Measurements from ENCODE around the gene SFTPB.
A peak's percentile ranks its signal among the peaks of the same experiment; 100 is the strongest.
"Not testable (repeated sequence)": the region's sequence is repeated elsewhere in the genome, so short reads cannot be mapped to it uniquely, and the experiment has no call there.

The SFTPB gene

DNA sequence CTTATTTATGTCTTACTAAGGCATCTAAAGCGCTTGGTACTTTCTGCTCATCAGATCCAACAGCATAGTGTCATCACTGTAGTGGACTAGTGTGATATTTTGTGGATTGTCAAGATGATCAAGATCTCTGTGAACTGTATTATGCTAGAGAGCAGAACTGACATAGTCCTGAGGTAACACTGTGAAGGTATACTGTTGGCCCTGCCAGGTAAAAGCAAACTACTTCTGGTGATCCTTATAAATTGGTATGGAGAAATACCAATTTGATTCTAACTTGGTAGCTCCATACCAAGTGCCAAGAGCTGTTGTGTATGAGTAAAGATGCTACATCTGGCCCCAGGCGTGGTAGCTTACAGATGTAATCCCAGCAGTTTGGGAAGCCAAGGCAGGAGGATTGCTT is 15.9 kb downstream of the SFTPB start:
- DNase-seq, result no peak

DNA sequence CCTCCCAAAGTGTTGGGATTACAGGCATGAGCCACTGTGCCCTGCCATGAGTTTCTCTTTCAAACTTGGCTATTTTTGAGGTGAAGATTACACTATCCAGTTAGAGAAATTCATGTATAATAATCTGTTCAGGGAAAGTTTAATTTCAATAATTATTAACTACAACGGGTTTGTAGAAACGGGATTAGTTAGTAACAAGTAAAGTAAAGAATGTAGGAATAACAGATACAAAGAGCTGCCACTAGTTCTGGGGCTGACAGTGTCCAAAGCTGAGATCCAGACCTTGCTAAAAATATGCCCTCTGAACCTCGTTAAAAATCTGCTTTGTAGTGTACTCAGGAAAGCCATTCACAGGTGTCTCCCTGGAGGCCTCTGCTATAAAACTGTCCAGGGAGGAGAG is 16.9 kb downstream of the SFTPB start:
- DNase-seq, result no peak

DNA sequence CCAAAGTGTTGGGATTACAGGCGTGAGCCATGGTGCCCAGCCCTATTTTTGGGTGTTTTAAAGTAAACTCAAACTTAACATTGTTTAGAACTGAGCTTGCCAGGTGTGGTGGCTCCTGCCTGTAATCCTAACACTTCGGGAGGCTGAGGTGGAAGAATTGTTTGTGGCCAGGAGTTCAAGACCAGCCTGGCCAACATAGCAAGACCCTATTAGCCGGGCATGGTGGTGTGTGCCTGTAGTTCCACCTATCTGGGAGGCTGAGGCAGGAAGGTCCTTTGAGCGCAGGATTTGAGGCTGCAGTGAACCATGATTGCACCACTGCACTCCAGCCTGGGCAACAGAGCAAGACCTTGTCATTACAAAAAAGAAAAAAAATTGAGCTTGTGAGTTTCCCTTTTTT is 17.5 kb downstream of the SFTPB start:
- DNase-seq, result no peak

DNA sequence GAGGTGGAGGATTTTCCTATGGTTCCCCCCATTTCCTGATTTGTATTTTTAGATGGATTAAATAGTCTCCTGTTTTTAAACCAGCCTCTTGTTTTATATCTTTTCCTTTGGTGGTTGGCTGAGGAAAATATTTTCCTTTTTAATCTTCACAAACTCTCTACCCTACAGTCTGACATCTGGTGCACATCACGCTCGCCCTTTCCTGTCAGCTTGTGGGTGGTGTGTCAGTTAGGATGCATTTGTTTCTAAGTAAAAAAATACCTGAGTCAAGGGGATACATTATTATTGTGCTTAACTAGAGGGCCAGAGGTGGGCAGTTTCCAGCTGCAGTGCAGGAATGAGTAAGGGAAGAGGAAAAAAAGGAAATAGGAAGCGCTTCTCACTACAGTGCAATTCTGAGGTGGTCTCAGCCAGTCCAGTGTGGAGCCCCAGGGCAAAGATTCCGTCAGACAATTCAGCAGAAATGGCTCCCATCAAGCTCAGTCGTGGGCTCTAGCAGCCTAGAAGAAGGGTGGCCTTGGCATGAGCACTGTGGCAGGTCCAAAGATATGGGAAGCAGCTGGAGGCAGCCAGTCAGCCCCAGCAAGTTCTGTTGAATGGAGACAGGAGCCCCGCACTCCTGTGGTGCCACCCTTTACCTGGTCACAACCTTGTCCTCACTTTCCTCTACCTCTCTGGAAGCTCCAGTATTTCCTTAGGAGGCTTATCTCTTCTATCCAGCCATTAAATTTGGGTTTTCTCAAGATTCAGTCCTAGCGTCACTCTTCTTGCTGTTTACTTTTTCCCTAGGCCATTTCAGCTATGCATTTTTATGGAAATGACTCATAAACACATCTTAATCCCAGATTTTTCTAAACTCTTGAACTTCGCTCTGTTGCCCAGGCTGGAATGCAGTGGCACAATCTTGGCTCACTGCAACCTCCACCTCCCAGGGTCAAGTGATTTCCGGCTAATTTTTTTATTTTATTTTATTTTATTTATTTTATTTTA is 18.5 kb downstream of the SFTPB start:
- DNase-seq, result no peak

DNA sequence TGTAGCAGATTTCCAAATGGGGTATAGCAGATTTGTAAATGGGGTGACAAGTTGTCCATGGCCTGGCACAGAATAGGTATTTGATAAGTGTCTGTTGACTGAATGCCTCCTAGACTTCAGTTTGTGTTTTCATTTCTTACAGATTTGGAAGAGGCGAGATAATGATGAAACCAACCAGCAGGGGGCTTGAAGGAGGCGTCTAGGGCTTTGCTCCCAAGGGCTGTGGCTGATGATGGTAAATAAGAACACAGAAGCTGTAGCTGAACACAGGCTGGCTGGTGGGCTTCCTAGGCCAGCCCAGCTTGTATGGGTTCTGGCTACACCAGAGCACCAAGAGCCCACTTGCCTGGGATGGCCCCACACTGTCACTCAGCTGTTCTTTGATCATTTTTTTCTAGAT is 19.4 kb downstream of the SFTPB start:
- DNase-seq, result no peak

DNA sequence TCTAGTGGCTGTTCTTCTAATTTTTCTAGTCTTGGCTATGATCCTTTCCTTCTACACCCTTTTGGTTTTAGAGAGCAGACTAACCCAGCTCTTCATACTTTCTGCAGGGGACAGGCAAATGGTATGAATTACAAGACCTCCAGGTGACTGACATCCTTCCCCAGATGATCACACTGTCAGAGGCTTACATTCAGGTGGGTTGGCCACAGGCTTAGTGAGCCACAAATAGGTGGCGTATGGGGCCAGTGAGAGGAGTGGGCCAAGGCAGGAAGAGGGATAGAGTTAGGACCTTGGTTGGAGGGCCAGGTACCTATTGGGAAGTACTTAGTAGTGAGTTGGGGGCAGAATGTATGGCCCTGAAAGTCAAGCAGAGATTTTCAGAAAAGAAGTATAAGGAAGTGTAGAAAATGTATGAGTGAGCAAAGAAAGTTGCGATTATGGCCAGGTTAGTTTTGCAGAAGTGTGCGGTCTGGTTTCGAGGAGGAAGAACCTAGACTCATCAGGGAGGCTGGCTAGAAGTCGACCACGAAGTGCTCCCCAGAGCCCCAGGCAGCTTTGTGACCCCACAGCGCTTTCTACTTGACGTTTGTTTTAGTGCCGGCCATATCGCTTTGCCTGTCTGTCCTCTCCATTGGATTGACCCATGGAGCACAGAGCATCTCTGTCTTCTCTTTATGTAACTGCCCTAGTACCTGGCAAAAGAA is 20.0 kb downstream of the SFTPB start:
- no peak for DNase-seq

DNA sequence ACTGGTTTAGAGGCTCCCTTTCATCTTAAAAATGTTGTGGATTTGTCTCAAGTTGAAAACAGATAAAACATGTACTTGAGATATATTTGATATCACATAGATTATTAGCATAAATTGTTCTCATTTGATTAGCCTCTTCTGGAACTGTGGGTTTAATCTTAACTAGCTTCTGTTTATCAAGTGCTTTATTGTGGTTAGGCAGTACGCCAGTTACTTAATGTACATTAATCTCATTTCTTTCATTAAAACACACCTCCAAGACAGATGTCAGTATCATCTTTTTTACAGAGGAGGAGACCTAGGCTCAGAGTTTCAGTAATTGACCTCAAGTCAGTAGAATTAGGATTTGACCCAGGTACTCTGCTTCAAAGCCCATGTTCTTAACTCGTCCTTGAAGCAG is 21.8 kb downstream of the SFTPB start:
- no peak for DNase-seq

DNA sequence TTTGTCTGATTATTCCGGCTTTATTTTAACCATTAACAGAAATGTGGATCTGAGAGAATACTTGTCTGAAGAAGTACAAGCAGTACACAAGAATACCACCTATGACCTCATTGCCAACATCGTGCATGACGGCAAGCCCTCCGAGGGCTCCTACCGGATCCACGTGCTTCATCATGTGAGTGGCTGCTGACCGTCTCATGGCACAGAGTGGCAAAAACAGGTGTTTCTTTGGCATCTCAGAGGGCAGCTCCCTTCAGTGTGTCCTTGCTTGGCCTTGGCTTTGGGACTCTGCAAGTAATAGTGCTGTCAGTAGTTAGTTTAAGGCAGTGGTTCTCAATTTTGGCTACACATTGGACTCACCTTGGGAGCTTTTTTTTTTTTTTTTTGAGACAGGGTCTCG is 23.1 kb downstream of the SFTPB start:
- no peak for DNase-seq

DNA sequence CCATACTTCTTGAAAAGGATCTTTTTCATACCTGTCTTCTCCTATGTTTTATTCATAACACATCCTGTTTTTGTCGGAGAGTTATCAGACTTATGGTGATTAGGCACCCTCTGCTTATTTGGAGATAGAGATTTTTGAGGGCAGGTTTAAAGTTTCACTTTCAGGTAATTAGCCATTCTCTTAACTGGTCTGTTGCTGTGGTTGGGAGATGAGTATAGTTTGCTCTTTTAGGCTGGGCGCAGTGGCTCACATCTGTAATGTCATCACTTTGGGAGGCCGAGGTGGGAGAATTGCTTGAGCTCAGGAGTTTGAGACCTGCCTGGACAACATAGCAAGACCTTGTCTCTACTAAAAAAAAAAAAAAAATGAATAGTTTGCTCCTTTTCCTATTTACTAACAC is 25.3 kb downstream of the SFTPB start:
- DNase-seq, result no peak

DNA sequence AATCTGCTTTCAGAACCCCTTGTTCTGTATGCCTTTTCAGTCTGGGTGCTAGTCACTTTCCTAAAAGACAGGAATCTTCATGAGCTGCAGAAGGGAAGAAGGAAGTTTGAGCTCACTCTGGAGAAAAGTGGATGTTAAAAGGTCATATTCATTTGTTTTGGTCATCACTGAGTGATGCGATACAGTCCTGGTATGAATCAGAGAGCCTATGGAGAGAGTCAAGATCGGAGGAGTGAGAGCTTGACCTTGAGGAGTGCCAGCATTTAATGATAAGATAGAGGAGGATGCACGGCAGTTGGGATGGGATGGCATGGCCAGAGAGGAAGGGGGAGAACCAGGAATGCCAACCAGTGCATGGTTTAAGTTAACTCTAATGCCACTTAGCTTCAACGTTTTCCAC is 32.4 kb downstream of the SFTPB start:
- DNase-seq, result no peak

DNA sequence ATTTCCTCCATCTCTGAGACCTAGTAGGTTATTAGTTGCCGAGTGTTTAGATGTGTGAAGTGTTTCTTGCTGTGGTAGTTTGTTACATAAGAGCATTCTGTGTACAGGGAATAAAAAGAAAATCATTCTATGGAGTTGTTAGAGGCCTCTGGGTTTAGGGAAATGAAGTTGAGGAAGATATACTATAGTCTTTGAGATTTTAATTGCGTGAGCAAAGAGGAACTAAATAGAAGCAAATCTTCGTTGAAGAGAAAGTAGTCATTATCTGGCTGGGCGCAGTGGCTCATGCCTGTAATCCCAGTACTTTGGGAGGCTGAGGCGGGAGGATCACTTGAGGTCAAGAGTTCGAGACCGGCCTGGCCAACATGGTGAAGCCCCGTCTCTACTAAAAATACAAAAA is 33.0 kb downstream of the SFTPB start:
- DNase-seq, result no peak

DNA sequence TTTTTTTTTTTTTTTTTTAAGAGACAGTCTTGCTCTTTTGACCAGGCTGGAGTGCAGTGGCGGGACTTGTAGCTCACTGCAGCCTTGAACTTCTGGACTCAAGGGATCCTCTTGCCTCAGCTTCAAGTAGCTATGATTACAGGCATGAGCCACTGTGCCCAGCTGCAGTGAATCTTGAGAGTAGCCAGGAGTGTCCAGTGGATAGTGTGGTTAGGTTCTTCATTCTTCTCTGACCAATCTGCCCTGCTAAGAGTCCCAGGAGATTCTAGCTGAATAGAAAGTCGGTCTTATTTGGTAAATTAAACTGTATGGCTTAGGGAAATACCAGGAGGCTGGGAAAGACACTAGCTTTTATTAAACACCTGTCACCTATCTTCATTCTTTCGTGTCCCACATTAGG is 36.7 kb downstream of the SFTPB start:
- DNase-seq, result no peak

DNA sequence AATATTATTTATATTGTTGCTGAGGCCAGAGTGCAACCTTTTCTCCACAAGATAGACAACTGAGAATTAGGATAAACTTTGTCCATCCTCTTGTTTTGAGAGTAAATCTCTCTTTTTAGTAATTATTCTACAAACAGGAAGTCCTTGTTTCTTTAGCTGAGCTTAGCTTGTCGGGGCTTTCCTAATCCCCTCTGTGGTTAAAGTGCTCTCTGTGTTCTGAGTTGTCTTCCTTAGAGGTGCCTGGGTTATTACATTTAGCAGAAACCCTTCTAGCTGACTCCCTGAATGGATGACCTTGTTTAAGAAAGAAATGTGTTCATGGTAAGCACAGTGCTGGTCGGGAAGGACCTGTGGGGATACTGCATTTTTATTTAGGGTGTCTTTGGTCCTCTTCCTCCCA is 39.3 kb downstream of the SFTPB start:
- no peak for DNase-seq

DNA sequence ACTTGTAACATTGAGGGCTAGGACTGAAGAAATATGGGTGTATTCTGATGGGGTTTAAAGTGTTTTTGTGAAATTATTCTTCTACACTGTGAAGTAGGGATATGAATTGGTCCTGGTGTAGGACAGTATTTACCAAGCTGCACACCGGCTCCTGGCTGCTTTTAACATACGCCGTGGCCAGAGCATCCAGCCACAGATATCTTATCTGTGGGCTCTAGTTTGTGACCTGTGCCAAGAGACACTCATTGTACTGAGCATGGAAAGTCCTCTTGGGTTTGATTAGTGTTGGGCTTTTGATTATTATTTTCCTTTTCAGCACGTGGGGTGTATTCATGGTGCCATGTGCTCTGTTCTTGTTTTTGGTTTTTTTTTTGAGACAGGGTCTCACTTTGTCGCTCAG is 44.0 kb downstream of the SFTPB start:
- no peak for DNase-seq

DNA sequence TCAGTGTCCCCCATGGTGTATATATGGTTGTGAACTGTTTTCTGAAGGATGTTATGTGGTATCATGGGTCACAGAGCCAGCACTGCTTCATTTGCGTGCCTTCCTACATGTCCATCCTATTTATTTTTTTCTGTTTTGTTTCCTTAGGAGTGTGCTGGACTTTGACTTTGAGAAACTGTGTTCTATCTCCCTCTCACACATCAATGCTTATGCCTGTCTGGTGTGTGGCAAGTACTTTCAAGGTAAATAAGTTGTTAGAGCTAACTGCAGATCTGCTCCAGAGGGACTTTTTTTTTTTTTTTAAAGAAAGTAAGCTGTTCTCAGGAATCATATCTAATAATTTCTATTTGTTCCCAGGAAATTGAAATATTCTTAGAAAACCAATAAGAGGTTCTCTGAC is 46.7 kb downstream of the SFTPB start:
- DNase-seq, result no peak

DNA sequence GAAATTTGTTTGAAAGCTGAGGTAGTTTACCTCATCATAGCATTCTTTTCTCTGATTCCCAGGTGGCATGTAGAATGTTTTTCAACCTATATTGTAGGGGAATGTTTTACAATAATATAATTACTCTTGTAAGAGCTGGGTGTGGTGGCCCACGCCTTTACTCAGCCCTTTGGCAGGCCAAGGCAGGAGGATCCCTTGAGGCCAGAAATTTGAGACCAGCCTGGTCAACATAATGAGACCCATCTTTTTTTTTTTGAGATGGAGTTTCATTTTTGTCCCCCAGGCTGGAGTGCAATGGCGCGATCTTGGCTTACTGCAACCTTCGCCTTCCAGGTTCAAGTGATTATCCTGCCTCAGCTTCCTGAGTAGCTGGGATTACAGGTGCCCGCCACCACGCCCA is 48.4 kb downstream of the SFTPB start:
- no peak for DNase-seq

DNA sequence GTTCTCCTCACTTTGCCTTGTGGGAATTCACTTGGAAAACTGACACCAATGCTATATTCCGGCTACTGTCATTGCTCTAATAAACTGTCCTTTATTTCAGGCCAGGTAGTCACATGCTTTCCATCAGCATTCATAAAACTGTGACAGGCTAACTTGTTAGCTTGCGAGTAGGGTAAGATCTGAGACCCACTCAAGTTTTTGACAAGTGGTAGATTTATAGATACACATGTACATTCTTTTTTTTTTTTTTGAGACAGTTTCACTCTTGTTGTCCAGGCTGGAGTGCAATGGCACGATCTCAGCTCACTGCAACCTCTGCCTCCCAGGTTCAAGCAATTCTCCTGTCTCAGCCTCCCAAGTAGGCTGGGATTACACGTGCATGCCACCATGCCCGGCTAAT is 50.3 kb downstream of the SFTPB start:
- DNase-seq, result not testable (repeated sequence)

DNA sequence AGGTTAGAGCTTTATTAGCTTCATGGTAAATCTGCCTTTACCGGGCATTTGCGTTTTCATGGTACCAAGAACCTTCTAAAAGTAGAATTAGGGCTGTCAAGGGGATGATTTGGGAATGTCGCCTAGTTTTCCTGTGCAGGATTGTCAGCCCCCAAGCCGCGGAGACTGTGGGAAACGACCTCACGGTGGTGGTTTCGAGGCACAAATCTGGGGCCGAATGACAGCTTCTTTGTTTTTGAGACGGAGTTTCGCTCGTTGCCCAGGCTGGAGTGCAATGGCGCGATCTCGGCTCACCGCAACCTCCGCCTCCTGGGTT is 52.6 kb downstream of the SFTPB start:
- DNase-seq, result no peak

DNA sequence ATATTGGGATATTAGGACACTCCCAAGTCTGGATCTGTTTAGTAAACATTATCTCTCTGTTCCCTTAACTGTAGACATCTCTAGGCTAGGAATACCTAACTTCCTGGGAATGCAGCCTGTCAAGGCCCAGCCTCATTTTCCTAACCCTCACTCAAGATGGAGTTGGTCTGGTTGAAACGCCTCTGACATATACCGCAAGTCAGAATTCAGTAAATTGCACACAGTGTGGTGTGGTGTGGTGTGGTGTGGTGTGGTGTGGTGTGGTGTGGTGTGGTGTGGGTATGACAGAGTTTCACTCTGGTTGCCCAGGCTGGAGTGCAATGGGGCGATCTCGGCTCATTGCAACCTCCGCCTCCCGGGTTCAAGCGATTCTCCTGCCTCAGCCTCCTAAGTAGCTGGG is 53.2 kb downstream of the SFTPB start:
- DNase-seq, result not testable (repeated sequence)

DNA sequence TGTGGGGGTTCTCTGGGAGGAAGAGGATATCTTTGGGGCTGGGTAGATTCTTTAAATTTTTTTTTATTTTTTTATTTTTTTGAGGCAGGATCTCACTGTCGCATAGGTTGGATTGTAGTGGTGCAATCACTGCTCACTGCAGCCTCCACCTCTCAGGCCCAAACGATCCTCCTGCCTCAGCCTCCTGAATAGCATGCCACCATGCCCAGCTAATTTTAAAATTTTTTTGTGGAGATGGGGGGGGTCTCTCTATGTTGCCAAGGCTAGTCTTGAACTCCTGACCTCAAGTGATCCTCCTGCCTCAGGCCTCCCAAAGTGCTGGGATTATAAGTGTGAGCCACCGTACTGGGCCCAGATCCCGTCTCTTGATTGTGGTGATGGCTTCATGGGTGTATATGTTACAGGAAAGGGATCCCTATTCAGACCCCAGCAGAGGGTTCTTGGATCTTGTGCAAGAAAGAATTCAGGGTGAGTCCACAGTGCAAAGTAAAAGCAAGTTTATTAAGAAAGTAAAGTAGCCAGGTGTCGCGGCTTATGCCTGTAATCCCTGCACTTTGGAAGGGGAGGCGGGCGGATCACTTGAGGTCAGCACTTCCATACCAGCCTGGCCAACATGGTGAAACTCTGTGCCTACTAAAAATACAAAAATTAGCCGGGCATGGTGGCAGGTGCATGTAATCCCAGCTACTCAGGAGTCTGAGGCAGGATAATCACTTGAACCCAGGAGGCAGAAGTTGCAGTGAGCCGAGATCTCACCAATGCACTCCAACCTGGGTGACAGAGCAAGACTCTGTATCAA is 54.1 kb downstream of the SFTPB start:
- DNase-seq, result no peak

DNA sequence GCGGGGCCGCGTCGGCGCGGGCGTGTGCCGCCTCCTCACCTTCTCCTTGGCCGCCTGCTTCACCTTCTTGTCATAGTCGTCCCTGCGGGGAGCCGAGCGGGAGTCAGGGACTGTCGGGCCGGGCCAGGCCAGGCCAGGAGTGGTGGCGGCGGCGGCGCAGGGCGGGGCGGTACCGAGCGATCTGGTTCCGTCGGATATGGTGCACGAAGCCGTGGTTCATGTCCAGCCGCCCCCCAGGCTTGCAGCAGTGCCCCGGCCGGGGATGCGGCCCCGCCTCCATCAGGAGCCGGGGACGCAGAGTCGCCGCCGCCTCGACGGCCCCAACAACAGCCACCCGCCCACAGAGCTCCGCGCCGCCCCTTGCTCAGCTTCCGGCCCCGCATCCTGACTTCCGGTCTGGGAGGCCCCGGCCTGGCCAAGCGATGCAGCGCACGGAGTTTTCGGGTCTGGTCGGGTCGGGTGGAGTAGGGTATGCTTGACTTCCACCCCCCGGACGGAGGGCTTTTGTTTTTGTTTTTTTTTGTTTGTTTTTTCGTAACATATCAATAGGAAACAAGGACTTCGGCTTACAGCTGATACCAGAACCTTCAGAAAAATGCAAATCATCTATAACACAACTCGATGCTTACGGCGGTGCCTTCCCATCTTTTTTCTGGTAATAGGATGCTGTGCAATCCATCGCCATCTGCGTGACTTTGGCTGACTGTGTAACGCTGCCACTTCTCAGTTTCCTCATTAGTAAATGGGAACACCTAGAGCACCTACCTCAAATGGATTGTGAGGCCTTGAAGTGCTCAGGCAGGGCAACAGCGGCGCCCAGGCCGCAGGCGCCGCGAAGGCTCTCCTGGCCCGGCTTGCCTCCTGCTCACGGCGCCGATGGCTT is 56.1 kb downstream of the SFTPB start, which contains the start of gene C2orf68:
Gene C2orf68, minus strand, starts transcription at position 362 of the 883 bp plus-strand sequence. Its CDS starts 82 bp downstream, at position 280.
- peak; percentile 84 for DNase-seq

DNA sequence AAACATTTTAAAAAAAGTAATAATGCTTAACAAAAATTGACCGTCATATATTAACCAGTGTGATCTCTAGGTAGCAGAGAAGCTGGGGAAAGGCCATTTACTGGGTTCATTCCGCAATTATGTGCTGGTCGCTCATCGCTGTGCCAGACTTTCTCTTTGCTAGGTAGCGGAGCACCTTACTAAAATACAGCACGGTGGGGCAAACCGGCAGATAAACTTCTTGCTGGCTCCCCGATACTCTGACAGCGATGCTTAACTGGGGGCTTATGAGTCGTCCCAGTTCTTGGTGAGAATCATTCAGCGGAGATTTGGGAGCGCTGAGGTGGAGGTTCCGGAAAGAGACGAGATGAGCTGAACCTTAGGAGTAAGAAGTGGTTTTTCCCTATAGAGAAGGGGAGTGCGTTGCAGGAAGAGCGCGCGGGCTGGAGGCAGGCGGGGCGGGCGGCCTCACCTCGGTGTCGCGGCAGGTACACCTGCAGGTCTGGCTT is 56.7 kb downstream of the SFTPB start:
- DNase-seq, result no peak
